Gastroesophageal sphincter (tissue), 3 donors: ENCODE results near the gene RAP1GDS1.

Experiments used
- EP300 ChIP-seq: sonication (generic); formaldehyde crosslinking; IDR thresholded peaks from one replicate; pipeline ENCODE4 v1.6.1; 2017; ENCODE audit warnings: antibody characterized with exemption, mild to moderate bottlenecking
- POLR2A ChIP-seq, 2 donors: fragments of 450-650 bp; IDR thresholded peaks; one replicate each; pipeline ENCODE4 v1.6.1; 2017; ENCODE audit warnings: antibody characterized with exemption in 2 of 2, mild to moderate bottlenecking in 2 of 2, moderate library complexity in 1 of 2
- TF ChIP-seq, protein P1 (sequence below), 4 experiments: fragments of 200-600 bp in 2 of 4; fragments of 450-650 bp in 2 of 4; sonication (generic) in 1 of 4; IDR thresholded peaks; one replicate each; pipeline ENCODE4 v1.5.1; 2017 to 2019; ENCODE audit warnings: antibody characterized with exemption in 4 of 4, mild to moderate bottlenecking in 2 of 4, moderate library complexity in 2 of 4

DNA sequence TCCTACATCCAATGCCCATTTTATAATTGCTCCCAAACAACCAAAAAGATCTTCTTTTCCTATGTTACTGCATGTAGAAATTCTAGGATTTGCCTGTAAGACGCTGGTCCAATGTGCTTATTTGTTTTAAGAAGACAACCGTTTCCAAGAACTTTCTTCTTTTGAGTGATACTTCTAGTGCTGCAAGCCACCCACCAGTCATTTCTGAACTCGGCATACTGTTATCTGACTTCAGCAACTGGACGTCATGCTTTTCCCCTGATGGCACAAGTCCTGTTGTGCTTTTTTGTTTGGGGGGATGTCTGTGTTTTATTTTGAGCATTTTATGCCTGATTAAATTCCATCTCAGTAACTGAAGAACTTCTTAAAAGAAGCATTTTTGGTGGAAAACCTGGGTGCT, 16.0 kb upstream of the RAP1GDS1 start:
- TF ChIP-seq POLR2A (IDR thresholded peaks at IDR 0.05): no peak
- TF ChIP-seq, protein P1, sequence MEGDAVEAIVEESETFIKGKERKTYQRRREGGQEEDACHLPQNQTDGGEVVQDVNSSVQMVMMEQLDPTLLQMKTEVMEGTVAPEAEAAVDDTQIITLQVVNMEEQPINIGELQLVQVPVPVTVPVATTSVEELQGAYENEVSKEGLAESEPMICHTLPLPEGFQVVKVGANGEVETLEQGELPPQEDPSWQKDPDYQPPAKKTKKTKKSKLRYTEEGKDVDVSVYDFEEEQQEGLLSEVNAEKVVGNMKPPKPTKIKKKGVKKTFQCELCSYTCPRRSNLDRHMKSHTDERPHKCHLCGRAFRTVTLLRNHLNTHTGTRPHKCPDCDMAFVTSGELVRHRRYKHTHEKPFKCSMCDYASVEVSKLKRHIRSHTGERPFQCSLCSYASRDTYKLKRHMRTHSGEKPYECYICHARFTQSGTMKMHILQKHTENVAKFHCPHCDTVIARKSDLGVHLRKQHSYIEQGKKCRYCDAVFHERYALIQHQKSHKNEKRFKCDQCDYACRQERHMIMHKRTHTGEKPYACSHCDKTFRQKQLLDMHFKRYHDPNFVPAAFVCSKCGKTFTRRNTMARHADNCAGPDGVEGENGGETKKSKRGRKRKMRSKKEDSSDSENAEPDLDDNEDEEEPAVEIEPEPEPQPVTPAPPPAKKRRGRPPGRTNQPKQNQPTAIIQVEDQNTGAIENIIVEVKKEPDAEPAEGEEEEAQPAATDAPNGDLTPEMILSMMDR (IDR thresholded peaks at IDR 0.05): no peak
- TF ChIP-seq EP300: no peak
